ENCODE measurements around the gene UBE2L3.

- TF ChIP-seq CTCF (IDR thresholded peaks at IDR 0.05) (no peak), POLR2AphosphoS5 (IDR thresholded peaks at IDR 0.05) (no peak), POLR2A (IDR thresholded peaks at IDR 0.05) (no peak), EP300 (IDR thresholded peaks at IDR 0.05) (no peak)
Measured at GRCh38 chr22:21643533-21644357, 76.2 kb downstream of the UBE2L3 start.

Measured in gastroesophageal sphincter (tissue), 3 donors.